HCT116 (cell line): ENCODE measurements around the gene TNRC6C. TPM values are rescaled to one million over a fixed set of nuclear protein-coding genes. Genes with fewer than 3 reads are reported as not detected.

Source experiments
- ATAC-seq: fragments of 200-7000 bp; cut with Tn5 transposase; 2 replicates; pipeline ENCODE4 v1.9.1; 2020; ENCODE audit warnings: mild to moderate bottlenecking, moderate library complexity
- BruUV-seq: library from RNA; stranded (reverse); fragments of 400-500 nt; replicated peaks from 2 replicates; lab custom pipeline; 2021; lab: Mats Ljungman, UMichigan
- CTCF ChIA-PET: fragments of 300-600 bp; sonication (Branson Sonifier 250); formaldehyde crosslinking; loops from one replicate; lab custom pipeline; 2021; ENCODE audit warnings: antibody characterized with exemption; lab: Charles Lee
- POLR2A ChIA-PET: fragments of 300-600, 350-600 bp; sonication (Branson Sonifier 250); formaldehyde crosslinking; loops from one replicate; lab custom pipeline; 2021; ENCODE audit warnings: antibody characterized with exemption; lab: Charles Lee
- RAD21 ChIA-PET, 2 experiments: fragments of 300-600 bp; sonication (Branson Sonifier 250); formaldehyde crosslinking; loops; one replicate each; lab custom pipeline; 2023; ENCODE audit warnings: low total read pairs in 2 of 2; ENCODE audit not compliant: uncharacterized antibody in 2 of 2, unreplicated experiment in 2 of 2, low non-redundant PET in 1 of 2; lab: Charles Lee
- DNase-seq: peaks from one replicate; pipeline ENCODE4 v3.0.0-alpha.2; 2010; ENCODE audit warnings: low read depth, low spot score
- H2AFZ ChIP-seq: fragments of 200-600 bp; shearing (Covaris generic), sonication (generic); 2 replicates; pipeline ENCODE4 v1.6.1; 2017; ENCODE audit warnings: low read depth, mixed run types, mixed read lengths, antibody characterized with exemption, low read length; ENCODE audit not compliant: poor library complexity, severe bottlenecking
- H3K27ac ChIP-seq: 2 replicates; pipeline ENCODE4 v1.5.1; 2012; ENCODE audit warnings: low read depth, low read length
- H3K27me3 ChIP-seq: fragments of 200-600 bp; sonication (generic); 2 replicates; pipeline ENCODE4 v1.6.1; 2016; ENCODE audit warnings: mixed run types, low read length, mixed read lengths; ENCODE audit not compliant: insufficient read depth
- H3K36me3 ChIP-seq, 2 experiments: fragments of 200-500 bp in 1 of 2; fragments of 200-600 bp in 1 of 2; sonication (Bioruptor generic) in 1 of 2; sonication (generic) in 1 of 2; 2 replicates each; pipeline versions ENCODE4 v1.5.1 to v1.6.1; 2014 to 2016; ENCODE audit warnings: low read length in 2 of 2, inconsistent platforms in 1 of 2, mixed read lengths in 1 of 2, mixed run types in 1 of 2; ENCODE audit not compliant: insufficient read depth in 2 of 2, control insufficient read depth in 1 of 2
- H3K4me1 ChIP-seq, 2 experiments: fragments of 200-600 bp in 1 of 2; sonication (generic) in 1 of 2; 2 replicates each; pipeline versions ENCODE4 v1.5.1 to v1.6.1; 2012 to 2017; ENCODE audit warnings: low read length in 2 of 2, inconsistent platforms in 1 of 2, mild to moderate bottlenecking in 1 of 2, mixed read lengths in 1 of 2, mixed run types in 1 of 2, moderate library complexity in 1 of 2; ENCODE audit not compliant: insufficient read depth in 2 of 2, control insufficient read depth in 1 of 2
- H3K4me2 ChIP-seq: fragments of 200-600 bp; sonication (generic); 2 replicates; pipeline ENCODE4 v1.6.1; 2017; ENCODE audit warnings: mixed run types, low read length, mixed read lengths
- H3K4me3 ChIP-seq, 2 experiments: fragments of 200-600 bp in 1 of 2; sonication (generic) in 1 of 2; replicated peaks in 1 of 2; 2 replicates each; pipeline ENCODE4 v1.5.1; 2011 to 2016; ENCODE audit warnings: low read length in 2 of 2, control low read depth in 1 of 2, low read depth in 1 of 2, mild to moderate bottlenecking in 1 of 2, mixed read lengths in 1 of 2, mixed run types in 1 of 2
- H3K79me2 ChIP-seq: fragments of 200-600 bp; sonication (generic); 2 replicates; pipeline ENCODE4 v1.6.1; 2017; ENCODE audit warnings: mild to moderate bottlenecking, mixed run types, low read length, moderate library complexity, mixed read lengths; ENCODE audit not compliant: insufficient read depth
- H3K9ac ChIP-seq: fragments of 200-600 bp; sonication (generic); 2 replicates; pipeline ENCODE4 v1.6.1; 2016; ENCODE audit warnings: low read length, mixed read lengths
- H3K9me2 ChIP-seq: fragments of 200-600 bp; sonication (generic), shearing (Covaris generic); 2 replicates; pipeline ENCODE4 v1.6.1; 2017; ENCODE audit warnings: mixed run types, mild to moderate bottlenecking, moderate library complexity; ENCODE audit not compliant: insufficient read depth
- H3K9me3 ChIP-seq, 2 experiments: fragments of 200-500 bp in 1 of 2; fragments of 200-600 bp in 1 of 2; sonication (Bioruptor generic) in 1 of 2; sonication (generic) in 1 of 2; 2 replicates each; pipeline ENCODE4 v1.6.1; 2014 to 2017; ENCODE audit warnings: low read length in 2 of 2, mixed read lengths in 2 of 2, inconsistent platforms in 1 of 2, low read depth in 1 of 2, mild to moderate bottlenecking in 1 of 2, mixed run types in 1 of 2, moderate library complexity in 1 of 2; ENCODE audit not compliant: control insufficient read depth in 1 of 2, insufficient read depth in 1 of 2
- H4K20me1 ChIP-seq: fragments of 200-600 bp; sonication (generic), shearing (Covaris generic); 2 replicates; pipeline ENCODE4 v1.6.1; 2017; ENCODE audit warnings: mixed run types, mild to moderate bottlenecking, moderate library complexity; ENCODE audit not compliant: insufficient read depth
- CBX3 ChIP-seq: IDR thresholded peaks from 2 replicates; pipeline ENCODE4 v1.6.1; 2012; ENCODE audit warnings: low read depth
- EGR1 ChIP-seq: IDR thresholded peaks from 2 replicates; pipeline ENCODE4 v1.6.1; 2012; ENCODE audit warnings: low read depth
- EZH2 ChIP-seq: fragments of 200-600 bp; sonication (generic); IDR thresholded peaks from 2 replicates; pipeline ENCODE4 v1.6.1; 2017; ENCODE audit warnings: antibody characterized with exemption, mixed run types
- POLR2A ChIP-seq: IDR thresholded peaks from 2 replicates; pipeline ENCODE4 v1.7.0; 2011; ENCODE audit warnings: borderline replicate concordance; ENCODE audit not compliant: insufficient read depth, insufficient read length; ENCODE audit errors: extremely low read depth
- RAD21 ChIP-seq: IDR thresholded peaks from 2 replicates; pipeline ENCODE4 v1.6.1; 2012; ENCODE audit warnings: low read depth, mild to moderate bottlenecking
- SP1 ChIP-seq: IDR thresholded peaks from 2 replicates; pipeline ENCODE4 v1.6.1; 2012; ENCODE audit warnings: low read depth
- YY1 ChIP-seq: IDR thresholded peaks from 2 replicates; pipeline ENCODE4 v1.6.1; 2011; ENCODE audit warnings: low read length, low read depth, moderate library complexity, mild to moderate bottlenecking; ENCODE audit not compliant: insufficient replicate concordance; ENCODE audit errors: extremely low read depth
- ZFX ChIP-seq: fragments of 450-650 bp; IDR thresholded peaks from 2 replicates; pipeline ENCODE4 v1.6.1; 2017
- ZNF274 ChIP-seq: fragments of 200-500 bp; sonication (Bioruptor generic); IDR thresholded peaks from 2 replicates; pipeline ENCODE4 v1.6.1; 2014; ENCODE audit warnings: mild to moderate bottlenecking, low read depth, low read length, inconsistent platforms
- intact Hi-C: fragments of 100-400 bp; cut with micrococcal nuclease; formaldehyde crosslinking; loops from 2 replicates; pipeline ENCODE4 v1.10.0; 2022
- total RNA-seq: library from RNA; stranded (reverse); gene quantifications from one replicate; pipeline ENCODE4 v1.2.1, GENCODE V29; 2021; ENCODE audit not compliant: unreplicated experiment
- TF ChIP-seq, protein P1 (sequence below): IDR thresholded peaks from 2 replicates; pipeline ENCODE4 v1.6.1; 2012
- TF ChIP-seq, protein P2 (sequence below): IDR thresholded peaks from 2 replicates; pipeline ENCODE4 v1.6.1; 2012; ENCODE audit warnings: low read depth
- TF ChIP-seq, protein P3 (sequence below), 3 experiments: fragments of 200-600 bp in 1 of 3; sonication (generic) in 1 of 3; IDR thresholded peaks in 2 of 3; conservative IDR thresholded peaks in 1 of 3; 2 replicates each; pipeline ENCODE4 v1.5.1; 2012 to 2017; ENCODE audit warnings: low read depth in 2 of 3, low read length in 2 of 3, antibody characterized with exemption in 1 of 3, borderline replicate concordance in 1 of 3, control low read depth in 1 of 3, mild to moderate bottlenecking in 1 of 3, mixed read lengths in 1 of 3, mixed run types in 1 of 3, moderate library complexity in 1 of 3; ENCODE audit not compliant: insufficient read depth in 1 of 3
- TF ChIP-seq, protein P4 (sequence below): IDR thresholded peaks from 2 replicates; pipeline ENCODE4 v1.6.1; 2012

TNRC6C gene
- total RNA-seq, 1 experiment from 2014 or later = 23.4 TPM

DNA sequence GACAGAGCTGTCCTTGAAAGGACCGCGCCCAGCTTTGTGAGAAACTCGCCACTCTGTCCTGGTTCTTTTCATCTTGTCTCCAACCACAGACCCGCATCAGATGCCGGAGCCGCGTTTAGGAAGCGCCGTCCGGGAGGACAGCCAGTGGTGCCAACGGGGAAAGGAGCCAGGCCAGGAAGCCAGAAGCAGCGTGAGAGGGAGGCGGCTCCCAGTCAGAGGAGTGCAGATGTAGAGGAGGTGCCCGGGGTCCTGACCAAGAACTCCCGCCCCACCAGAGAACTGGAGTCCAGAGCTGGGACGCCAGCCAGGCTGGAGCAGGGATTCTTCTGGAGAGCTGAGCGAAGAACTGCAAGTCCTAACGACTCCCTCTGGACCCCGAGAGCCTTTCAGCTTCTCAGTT is 49.3 kb upstream of the TNRC6C start (continued):
- TF ChIP-seq SP1 (no peak), ZFX (no peak), EGR1 (no peak), POLR2A (no peak)
- TF ChIP-seq, all 23 proteins: peak for 0

DNA sequence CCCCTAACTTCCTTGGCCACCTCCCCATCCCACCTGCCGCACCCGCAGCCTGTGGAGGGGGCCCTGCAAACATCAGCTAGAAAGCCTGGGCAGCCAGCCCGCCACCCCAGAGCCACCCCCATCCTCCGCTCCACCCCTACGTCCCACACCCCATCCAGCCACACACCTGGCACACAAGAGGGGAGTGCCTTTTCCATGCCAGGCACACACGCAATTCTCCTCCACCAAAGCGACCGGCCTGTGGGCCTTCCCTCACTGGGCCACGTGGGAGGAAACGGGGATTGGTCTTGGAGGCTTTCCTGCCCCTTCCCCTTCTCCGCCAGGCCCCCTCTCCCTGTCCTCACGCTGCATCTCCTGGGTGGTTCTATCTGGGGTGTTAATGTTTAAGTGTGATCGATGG is 48.7 kb upstream of the TNRC6C start:
- ATAC-seq (no peak), DNase-seq (no peak)
- no TSS peak for BruUV-seq
- Histone ChIP-seq H3K9me3 (no peaks in the 10 kb centered on the region), H3K27ac (no peak overlapping the region), H3K27me3 (peaks cover 14% of the 10 kb centered on the region; the same call in 1 of the 2 replicates), H3K79me2 (no peaks in the 10 kb centered on the region), H3K4me1 (peaks cover 0 to 2% of the 10 kb centered on the region in 2 experiments; a peak in 1 of 4 replicates), H2AFZ (no peak overlapping the region), H3K9me2 (no peaks in the 10 kb centered on the region), H3K9ac (no peak overlapping the region), H3K4me3 (no peak overlapping the region), H3K36me3 (no peaks in the 10 kb centered on the region), H4K20me1 (no peaks in the 10 kb centered on the region), H3K4me2 (no peak overlapping the region)
- intact Hi-C loops = no loop called here
- TF ChIP-seq RAD21 (no peak), ZNF274 (no peak), SP1 (no peak), EZH2 (no peak), YY1 (no peak), CBX3 (no peak), ZFX (no peak)
- TF ChIP-seq, protein P1, sequence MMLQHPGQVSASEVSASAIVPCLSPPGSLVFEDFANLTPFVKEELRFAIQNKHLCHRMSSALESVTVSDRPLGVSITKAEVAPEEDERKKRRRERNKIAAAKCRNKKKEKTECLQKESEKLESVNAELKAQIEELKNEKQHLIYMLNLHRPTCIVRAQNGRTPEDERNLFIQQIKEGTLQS = no peak
- TF ChIP-seq, protein P2, sequence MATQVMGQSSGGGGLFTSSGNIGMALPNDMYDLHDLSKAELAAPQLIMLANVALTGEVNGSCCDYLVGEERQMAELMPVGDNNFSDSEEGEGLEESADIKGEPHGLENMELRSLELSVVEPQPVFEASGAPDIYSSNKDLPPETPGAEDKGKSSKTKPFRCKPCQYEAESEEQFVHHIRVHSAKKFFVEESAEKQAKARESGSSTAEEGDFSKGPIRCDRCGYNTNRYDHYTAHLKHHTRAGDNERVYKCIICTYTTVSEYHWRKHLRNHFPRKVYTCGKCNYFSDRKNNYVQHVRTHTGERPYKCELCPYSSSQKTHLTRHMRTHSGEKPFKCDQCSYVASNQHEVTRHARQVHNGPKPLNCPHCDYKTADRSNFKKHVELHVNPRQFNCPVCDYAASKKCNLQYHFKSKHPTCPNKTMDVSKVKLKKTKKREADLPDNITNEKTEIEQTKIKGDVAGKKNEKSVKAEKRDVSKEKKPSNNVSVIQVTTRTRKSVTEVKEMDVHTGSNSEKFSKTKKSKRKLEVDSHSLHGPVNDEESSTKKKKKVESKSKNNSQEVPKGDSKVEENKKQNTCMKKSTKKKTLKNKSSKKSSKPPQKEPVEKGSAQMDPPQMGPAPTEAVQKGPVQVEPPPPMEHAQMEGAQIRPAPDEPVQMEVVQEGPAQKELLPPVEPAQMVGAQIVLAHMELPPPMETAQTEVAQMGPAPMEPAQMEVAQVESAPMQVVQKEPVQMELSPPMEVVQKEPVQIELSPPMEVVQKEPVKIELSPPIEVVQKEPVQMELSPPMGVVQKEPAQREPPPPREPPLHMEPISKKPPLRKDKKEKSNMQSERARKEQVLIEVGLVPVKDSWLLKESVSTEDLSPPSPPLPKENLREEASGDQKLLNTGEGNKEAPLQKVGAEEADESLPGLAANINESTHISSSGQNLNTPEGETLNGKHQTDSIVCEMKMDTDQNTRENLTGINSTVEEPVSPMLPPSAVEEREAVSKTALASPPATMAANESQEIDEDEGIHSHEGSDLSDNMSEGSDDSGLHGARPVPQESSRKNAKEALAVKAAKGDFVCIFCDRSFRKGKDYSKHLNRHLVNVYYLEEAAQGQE = no peak
- TF ChIP-seq, protein P3, sequence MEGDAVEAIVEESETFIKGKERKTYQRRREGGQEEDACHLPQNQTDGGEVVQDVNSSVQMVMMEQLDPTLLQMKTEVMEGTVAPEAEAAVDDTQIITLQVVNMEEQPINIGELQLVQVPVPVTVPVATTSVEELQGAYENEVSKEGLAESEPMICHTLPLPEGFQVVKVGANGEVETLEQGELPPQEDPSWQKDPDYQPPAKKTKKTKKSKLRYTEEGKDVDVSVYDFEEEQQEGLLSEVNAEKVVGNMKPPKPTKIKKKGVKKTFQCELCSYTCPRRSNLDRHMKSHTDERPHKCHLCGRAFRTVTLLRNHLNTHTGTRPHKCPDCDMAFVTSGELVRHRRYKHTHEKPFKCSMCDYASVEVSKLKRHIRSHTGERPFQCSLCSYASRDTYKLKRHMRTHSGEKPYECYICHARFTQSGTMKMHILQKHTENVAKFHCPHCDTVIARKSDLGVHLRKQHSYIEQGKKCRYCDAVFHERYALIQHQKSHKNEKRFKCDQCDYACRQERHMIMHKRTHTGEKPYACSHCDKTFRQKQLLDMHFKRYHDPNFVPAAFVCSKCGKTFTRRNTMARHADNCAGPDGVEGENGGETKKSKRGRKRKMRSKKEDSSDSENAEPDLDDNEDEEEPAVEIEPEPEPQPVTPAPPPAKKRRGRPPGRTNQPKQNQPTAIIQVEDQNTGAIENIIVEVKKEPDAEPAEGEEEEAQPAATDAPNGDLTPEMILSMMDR (IDR thresholded peaks at IDR 0.05 in 2 of 3, conservative IDR thresholded peaks at IDR 0.05 in 1 of 3; ENCODE audit: borderline replicate concordance in 1 of 3, insufficient read depth in 1 of 3, low read depth in 2 of 3, low read length in 2 of 3) = no peak
- TF ChIP-seq, protein P4, sequence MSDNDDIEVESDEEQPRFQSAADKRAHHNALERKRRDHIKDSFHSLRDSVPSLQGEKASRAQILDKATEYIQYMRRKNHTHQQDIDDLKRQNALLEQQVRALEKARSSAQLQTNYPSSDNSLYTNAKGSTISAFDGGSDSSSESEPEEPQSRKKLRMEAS = no peak
- CTCF ChIA-PET = no interaction called here
- RAD21 ChIA-PET = no interaction called here
- POLR2A ChIA-PET = no interaction called here
